ENCODE measurements around the gene C5orf46.

DNA sequence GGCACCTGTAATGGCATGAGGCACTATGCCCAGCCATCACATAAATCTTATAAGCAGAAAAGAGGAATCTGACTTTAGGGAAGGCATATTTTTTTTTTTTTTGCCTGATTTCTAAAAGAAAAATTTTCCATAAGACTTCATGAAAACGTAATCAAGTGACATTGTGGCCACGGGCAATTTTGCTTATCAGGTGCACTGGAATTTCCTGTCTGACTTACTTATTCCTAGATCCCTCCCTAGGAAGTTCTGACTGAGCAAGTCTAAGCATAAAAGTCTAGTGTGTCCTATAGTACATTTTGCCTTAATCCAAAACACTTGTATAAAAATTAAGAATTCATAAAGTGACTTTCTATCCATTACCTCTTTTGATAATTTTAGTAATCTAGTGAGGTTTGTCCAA is 12.5 kb downstream of the C5orf46 start:
- TF ChIP-seq POLR2A (IDR thresholded peaks at IDR 0.05; ENCODE audit: low read depth, low read length) = no peak
- TF ChIP-seq, protein P1, sequence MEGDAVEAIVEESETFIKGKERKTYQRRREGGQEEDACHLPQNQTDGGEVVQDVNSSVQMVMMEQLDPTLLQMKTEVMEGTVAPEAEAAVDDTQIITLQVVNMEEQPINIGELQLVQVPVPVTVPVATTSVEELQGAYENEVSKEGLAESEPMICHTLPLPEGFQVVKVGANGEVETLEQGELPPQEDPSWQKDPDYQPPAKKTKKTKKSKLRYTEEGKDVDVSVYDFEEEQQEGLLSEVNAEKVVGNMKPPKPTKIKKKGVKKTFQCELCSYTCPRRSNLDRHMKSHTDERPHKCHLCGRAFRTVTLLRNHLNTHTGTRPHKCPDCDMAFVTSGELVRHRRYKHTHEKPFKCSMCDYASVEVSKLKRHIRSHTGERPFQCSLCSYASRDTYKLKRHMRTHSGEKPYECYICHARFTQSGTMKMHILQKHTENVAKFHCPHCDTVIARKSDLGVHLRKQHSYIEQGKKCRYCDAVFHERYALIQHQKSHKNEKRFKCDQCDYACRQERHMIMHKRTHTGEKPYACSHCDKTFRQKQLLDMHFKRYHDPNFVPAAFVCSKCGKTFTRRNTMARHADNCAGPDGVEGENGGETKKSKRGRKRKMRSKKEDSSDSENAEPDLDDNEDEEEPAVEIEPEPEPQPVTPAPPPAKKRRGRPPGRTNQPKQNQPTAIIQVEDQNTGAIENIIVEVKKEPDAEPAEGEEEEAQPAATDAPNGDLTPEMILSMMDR (conservative IDR thresholded peaks at IDR 0.05; ENCODE audit: low read depth, low read length) = no peak
- TF ChIP-seq FOS (IDR thresholded peaks at IDR 0.05; ENCODE audit: low read depth, low read length) = no peak
- TF ChIP-seq, protein P2, sequence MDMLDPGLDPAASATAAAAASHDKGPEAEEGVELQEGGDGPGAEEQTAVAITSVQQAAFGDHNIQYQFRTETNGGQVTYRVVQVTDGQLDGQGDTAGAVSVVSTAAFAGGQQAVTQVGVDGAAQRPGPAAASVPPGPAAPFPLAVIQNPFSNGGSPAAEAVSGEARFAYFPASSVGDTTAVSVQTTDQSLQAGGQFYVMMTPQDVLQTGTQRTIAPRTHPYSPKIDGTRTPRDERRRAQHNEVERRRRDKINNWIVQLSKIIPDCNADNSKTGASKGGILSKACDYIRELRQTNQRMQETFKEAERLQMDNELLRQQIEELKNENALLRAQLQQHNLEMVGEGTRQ (IDR thresholded peaks at IDR 0.05; ENCODE audit: low read depth, low read length) = no peak
- no peak for TF ChIP-seq SMC3 (IDR thresholded peaks at IDR 0.05; ENCODE audit: low read depth, low read length)
- TF ChIP-seq CEBPB (IDR thresholded peaks at IDR 0.05; ENCODE audit: low read depth, low read length) = no peak

Measured in IMR-90 (cell line).